Prostate gland (tissue), 2 donors: ENCODE measurements around the gene LMBR1.

Experiments used
- CTCF ChIP-seq, 4 experiments: fragments of 200-600 bp in 2 of 4; fragments of 450-650 bp in 2 of 4; sonication (generic) in 2 of 4; IDR thresholded peaks; 1 replicate in 3 of 4; 2 replicates in 1 of 4; pipeline ENCODE4 v1.5.1; 2016 to 2019; ENCODE audit warnings: antibody characterized with exemption in 4 of 4, mild to moderate bottlenecking in 2 of 4, moderate library complexity in 2 of 4
- POLR2A ChIP-seq: fragments of 450-650 bp; IDR thresholded peaks from one replicate; pipeline ENCODE4 v1.6.1; 2016; ENCODE audit warnings: antibody characterized with exemption, mild to moderate bottlenecking
- POLR2AphosphoS5 ChIP-seq: sonication (generic); formaldehyde crosslinking; IDR thresholded peaks from one replicate; pipeline ENCODE4 v1.6.1; 2017; ENCODE audit warnings: antibody characterized with exemption

GRCh38 chr7:156766666-156767065, 126.3 kb downstream of the LMBR1 start:
- TF ChIP-seq POLR2A, result no peak
- TF ChIP-seq CTCF (IDR thresholded peaks at IDR 0.05), result no peak
- no peak for TF ChIP-seq POLR2AphosphoS5
